NCI-H1105 treated with DMSO at 0.1 percent for 48 hours (cell line): ENCODE results near the gene MRPL1.
"Not testable (repeated sequence)": the region's sequence is repeated elsewhere in the genome, so short reads cannot be mapped to it uniquely, and the experiment has no call there.

Experiments used
- DNase-seq: peaks from one replicate; lab custom pipeline; 2025; lab: John Stamatoyannopoulos, UW

MRPL1 gene

GRCh38 chr4:77982900-77983540, 120.4 kb downstream of the MRPL1 start:
- DNase-seq = not testable (repeated sequence)

GRCh38 chr4:77983612-77984311, 121.1 kb downstream of the MRPL1 start:
- DNase-seq = not testable (repeated sequence)

- DNase-seq = no peak
Measured at GRCh38 chr4:77989968-77990367, 127.3 kb downstream of the MRPL1 start.

GRCh38 chr4:77990456-77990855, 127.8 kb downstream of the MRPL1 start:
- no peak for DNase-seq

GRCh38 chr4:77990904-77991358, 128.3 kb downstream of the MRPL1 start:
- DNase-seq = no peak

GRCh38 chr4:77992581-77992980, 130.0 kb downstream of the MRPL1 start:
- no peak for DNase-seq

GRCh38 chr4:77994194-77994721, 131.6 kb downstream of the MRPL1 start:
- DNase-seq = no peak

GRCh38 chr4:77996076-77996475, 133.4 kb downstream of the MRPL1 start:
- DNase-seq = no peak

GRCh38 chr4:78001531-78001930, 138.9 kb downstream of the MRPL1 start:
- no peak for DNase-seq

- DNase-seq = no peak
Measured at GRCh38 chr4:78002260-78002659, 139.6 kb downstream of the MRPL1 start.
